ENCODE measurements around the gene CFAP61.

GRCh38 chr20:20037960-20038359 is 14.4 kb upstream of the CFAP61 start:
- TF ChIP-seq, protein P1, sequence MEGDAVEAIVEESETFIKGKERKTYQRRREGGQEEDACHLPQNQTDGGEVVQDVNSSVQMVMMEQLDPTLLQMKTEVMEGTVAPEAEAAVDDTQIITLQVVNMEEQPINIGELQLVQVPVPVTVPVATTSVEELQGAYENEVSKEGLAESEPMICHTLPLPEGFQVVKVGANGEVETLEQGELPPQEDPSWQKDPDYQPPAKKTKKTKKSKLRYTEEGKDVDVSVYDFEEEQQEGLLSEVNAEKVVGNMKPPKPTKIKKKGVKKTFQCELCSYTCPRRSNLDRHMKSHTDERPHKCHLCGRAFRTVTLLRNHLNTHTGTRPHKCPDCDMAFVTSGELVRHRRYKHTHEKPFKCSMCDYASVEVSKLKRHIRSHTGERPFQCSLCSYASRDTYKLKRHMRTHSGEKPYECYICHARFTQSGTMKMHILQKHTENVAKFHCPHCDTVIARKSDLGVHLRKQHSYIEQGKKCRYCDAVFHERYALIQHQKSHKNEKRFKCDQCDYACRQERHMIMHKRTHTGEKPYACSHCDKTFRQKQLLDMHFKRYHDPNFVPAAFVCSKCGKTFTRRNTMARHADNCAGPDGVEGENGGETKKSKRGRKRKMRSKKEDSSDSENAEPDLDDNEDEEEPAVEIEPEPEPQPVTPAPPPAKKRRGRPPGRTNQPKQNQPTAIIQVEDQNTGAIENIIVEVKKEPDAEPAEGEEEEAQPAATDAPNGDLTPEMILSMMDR (IDR thresholded peaks at IDR 0.05): no peak
- TF ChIP-seq POLR2AphosphoS5 (IDR thresholded peaks at IDR 0.05) (no peak), POLR2A (IDR thresholded peaks at IDR 0.05) (no peak), EP300 (IDR thresholded peaks at IDR 0.05) (no peak)
